Fibroblast of lung (primary cell): ENCODE measurements around the gene MGAT3. TPM values are rescaled to one million over a fixed set of nuclear protein-coding genes. Genes with fewer than 3 reads are reported as not detected.

Experiments used
- DNase-seq, 2 donors: peaks; one replicate each; pipeline versions ENCODE4 v3.0.0 to v3.0.0-alpha.2; 2010; ENCODE audit warnings: low read depth in 2 of 2
- H2AFZ ChIP-seq: 2 replicates; pipeline ENCODE4 v1.5.1; 2012; ENCODE audit warnings: low read length, control low read depth, inconsistent platforms
- H3K27ac ChIP-seq: 2 replicates; pipeline ENCODE4 v1.5.1; 2011; ENCODE audit warnings: low read length, control low read depth; ENCODE audit not compliant: insufficient read depth
- H3K27me3 ChIP-seq: 2 replicates; pipeline ENCODE4 v1.5.1; 2011; ENCODE audit warnings: mild to moderate bottlenecking, low read length; ENCODE audit not compliant: control insufficient read depth, insufficient read depth
- H3K36me3 ChIP-seq: 2 replicates; pipeline ENCODE4 v1.5.1; 2011; ENCODE audit warnings: low read length; ENCODE audit not compliant: control insufficient read depth, insufficient read depth
- H3K4me1 ChIP-seq: 2 replicates; pipeline ENCODE4 v1.5.1; 2011; ENCODE audit warnings: low read length; ENCODE audit not compliant: control insufficient read depth, insufficient read depth; ENCODE audit errors: extremely low read depth
- H3K4me2 ChIP-seq: 2 replicates; pipeline ENCODE4 v1.5.1; 2011; ENCODE audit warnings: low read length, control low read depth; ENCODE audit not compliant: insufficient read depth; ENCODE audit errors: extremely low read depth
- H3K4me3 ChIP-seq, 4 experiments: fragments of 200-600 bp in 1 of 4; sonication (generic) in 1 of 4; replicated peaks in 1 of 4; 2 replicates each; pipeline ENCODE4 v1.5.1; 2011 to 2016; ENCODE audit warnings: low read length in 4 of 4, low read depth in 3 of 4, mild to moderate bottlenecking in 3 of 4, control low read depth in 2 of 4, inconsistent platforms in 1 of 4, mixed read lengths in 1 of 4; ENCODE audit not compliant: insufficient read depth in 1 of 4; ENCODE audit errors: control extremely low read depth in 1 of 4
- H3K79me2 ChIP-seq: 2 replicates; pipeline ENCODE4 v1.5.1; 2012; ENCODE audit warnings: mild to moderate bottlenecking, low read length, inconsistent platforms; ENCODE audit not compliant: control insufficient read depth, insufficient read depth
- H3K9ac ChIP-seq: 2 replicates; pipeline ENCODE4 v1.5.1; 2011; ENCODE audit warnings: mild to moderate bottlenecking, low read length, control low read depth; ENCODE audit not compliant: insufficient read depth
- H3K9me3 ChIP-seq: 2 replicates; pipeline ENCODE4 v1.5.1; 2012; ENCODE audit warnings: low read depth, low read length; ENCODE audit not compliant: control insufficient read depth, insufficient read depth
- H4K20me1 ChIP-seq: 2 replicates; pipeline ENCODE4 v1.5.1; 2011; ENCODE audit warnings: low read length; ENCODE audit not compliant: control insufficient read depth, insufficient read depth; ENCODE audit errors: extremely low read depth
- EZH2 ChIP-seq: IDR thresholded peaks from 2 replicates; pipeline ENCODE4 v1.5.1; 2012; ENCODE audit warnings: low read length, control low read depth, mild to moderate bottlenecking; ENCODE audit errors: missing control alignments
- polyA plus RNA-seq, 2 donors: library from polyadenylated mRNA; depleted of rRNA in 1 of 2; stranded (reverse) in 1 of 2; unstranded in 1 of 2; fragments of >200 nt; gene quantifications; 2 replicates each; pipeline ENCODE4 v1.2.1, GENCODE V29; 2011 to 2012; ENCODE audit warnings: missing spikeins in 1 of 2
- total RNA-seq: library from RNA; depleted of rRNA; stranded (reverse); fragments of >200 nt; gene quantifications from 2 replicates; pipeline ENCODE4 v1.2.1, GENCODE V29; 2014
- TF ChIP-seq, protein P1 (sequence below), 2 donors: IDR thresholded peaks in 1 of 2; conservative IDR thresholded peaks in 1 of 2; 1 replicate in 1 of 2; 2 replicates in 1 of 2; pipeline ENCODE4 v1.5.1; 2011 to 2012; ENCODE audit warnings: low read length in 2 of 2, control low read depth in 1 of 2, inconsistent platforms in 1 of 2, low read depth in 1 of 2, mild to moderate bottlenecking in 1 of 2

The MGAT3 gene
- total and polyA plus RNA-seq, 2 donors (not counting 1 experiment from before 2014, with no cell fraction given), result 0.09 TPM; not detected in 1

DNA sequence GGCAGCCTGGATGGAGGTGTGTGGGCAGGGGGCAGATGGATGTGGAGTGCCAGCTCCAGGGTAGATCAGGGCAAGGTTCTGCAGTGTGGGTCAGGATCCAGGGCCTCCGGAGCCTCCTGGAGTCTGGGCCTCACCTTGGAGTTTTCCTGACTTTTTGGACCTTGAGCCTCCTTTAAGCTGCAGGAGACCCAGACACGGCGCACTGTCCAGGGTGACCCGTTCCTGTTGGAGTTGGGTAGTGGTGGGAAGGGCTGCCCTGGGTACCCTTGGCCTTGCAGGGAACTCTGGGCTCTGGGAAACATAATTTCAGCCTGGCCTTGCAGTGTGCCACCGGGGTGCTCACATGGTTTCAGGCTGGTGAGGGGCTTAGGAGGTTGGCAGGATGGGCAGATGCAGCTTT lies 17.0 kb downstream of the MGAT3 start:
- Histone ChIP-seq H3K9ac (no peak overlapping the region), H3K4me2 (no peak overlapping the region), H3K4me3 (no peak overlapping the region), H2AFZ (no peak overlapping the region), H3K4me1 (peaks cover 3% of the 10 kb centered on the region), H3K9me3 (no peaks in the 10 kb centered on the region), H3K27ac (no peak overlapping the region), H3K27me3 (no peaks in the 10 kb centered on the region), H3K36me3 (no peaks in the 10 kb centered on the region), H3K79me2 (no peaks in the 10 kb centered on the region), H4K20me1 (no peaks in the 10 kb centered on the region)
- TF ChIP-seq EZH2, result no peak
- TF ChIP-seq, protein P1, sequence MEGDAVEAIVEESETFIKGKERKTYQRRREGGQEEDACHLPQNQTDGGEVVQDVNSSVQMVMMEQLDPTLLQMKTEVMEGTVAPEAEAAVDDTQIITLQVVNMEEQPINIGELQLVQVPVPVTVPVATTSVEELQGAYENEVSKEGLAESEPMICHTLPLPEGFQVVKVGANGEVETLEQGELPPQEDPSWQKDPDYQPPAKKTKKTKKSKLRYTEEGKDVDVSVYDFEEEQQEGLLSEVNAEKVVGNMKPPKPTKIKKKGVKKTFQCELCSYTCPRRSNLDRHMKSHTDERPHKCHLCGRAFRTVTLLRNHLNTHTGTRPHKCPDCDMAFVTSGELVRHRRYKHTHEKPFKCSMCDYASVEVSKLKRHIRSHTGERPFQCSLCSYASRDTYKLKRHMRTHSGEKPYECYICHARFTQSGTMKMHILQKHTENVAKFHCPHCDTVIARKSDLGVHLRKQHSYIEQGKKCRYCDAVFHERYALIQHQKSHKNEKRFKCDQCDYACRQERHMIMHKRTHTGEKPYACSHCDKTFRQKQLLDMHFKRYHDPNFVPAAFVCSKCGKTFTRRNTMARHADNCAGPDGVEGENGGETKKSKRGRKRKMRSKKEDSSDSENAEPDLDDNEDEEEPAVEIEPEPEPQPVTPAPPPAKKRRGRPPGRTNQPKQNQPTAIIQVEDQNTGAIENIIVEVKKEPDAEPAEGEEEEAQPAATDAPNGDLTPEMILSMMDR (conservative IDR thresholded peaks at IDR 0.05 in 1 of 2, IDR thresholded peaks at IDR 0.05 in 1 of 2; ENCODE audit: low read depth in 1 of 2, low read length in 2 of 2), result no peak
- DNase-seq, result no peak

DNA sequence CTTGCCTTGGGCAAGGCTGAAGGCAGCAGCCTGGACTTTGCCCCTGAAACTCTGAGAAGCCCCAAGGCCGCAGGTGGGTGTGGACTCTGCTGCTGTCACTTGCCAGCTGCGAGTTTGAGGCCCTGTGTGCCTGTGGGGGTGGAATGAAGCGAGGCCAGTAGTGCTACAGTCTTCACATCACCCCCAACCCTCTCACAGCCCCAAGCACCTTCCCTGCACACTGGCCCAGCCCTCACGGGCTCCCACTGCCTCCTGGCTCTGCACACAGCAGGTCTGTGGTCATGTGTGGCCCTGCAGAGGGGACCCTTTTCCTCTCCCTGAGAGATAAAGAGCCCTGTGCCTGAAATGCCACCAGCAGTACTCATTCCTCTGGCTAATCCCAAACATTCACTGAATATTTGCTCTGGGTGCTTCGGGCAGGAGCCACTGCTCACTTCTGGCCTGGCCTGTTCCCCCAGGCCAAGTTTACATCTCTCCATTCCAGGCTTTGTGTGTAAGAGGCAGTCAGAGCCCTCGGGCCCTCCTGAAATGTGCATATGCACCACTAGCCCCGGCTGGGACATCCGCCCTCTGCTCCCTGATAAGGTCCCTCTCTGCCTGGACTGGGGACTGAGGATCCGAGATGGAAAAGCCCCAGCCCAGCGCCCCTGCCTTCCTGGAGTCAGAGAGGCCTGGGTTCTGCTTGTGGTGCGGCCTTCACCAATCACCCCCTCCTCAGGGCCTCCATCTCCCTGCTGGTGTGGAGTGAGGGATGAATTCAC lies 17.7 kb downstream of the MGAT3 start:
- Histone ChIP-seq H3K79me2 (no peaks in the 10 kb centered on the region), H3K9ac (no peak overlapping the region), H4K20me1 (no peaks in the 10 kb centered on the region), H2AFZ (no peak overlapping the region), H3K4me1 (peaks cover 3% of the 10 kb centered on the region), H3K36me3 (no peaks in the 10 kb centered on the region), H3K4me2 (no peak overlapping the region), H3K27ac (no peak overlapping the region), H3K27me3 (no peaks in the 10 kb centered on the region), H3K9me3 (no peaks in the 10 kb centered on the region), H3K4me3 (no peak overlapping the region)
- DNase-seq, result no peak
- TF ChIP-seq, protein P1 (conservative IDR thresholded peaks at IDR 0.05 in 1 of 2, IDR thresholded peaks at IDR 0.05 in 1 of 2; ENCODE audit: low read depth in 1 of 2, low read length in 2 of 2), result no peak
- TF ChIP-seq EZH2, result no peak

DNA sequence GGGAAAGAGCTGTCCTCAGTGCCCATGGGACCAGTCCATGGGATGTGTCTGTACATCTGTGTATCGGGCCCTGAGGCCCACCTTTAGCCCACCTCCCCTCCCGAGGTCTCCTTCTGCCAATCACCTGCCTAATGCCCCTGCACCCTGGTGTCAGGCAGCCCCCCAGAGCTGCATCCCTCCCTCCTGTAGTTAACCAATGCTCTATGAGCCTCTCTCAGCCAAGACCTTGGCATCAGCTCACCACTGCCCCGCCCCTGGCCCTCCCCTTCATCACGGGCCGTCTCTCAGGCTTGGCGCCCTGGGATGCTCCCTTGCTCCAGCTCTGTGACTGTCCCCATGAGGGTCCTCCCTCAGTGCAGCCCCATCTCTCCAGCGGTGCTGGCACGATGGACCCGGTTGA lies 18.5 kb downstream of the MGAT3 start:
- Histone ChIP-seq H4K20me1 (no peaks in the 10 kb centered on the region), H3K4me1 (peaks cover 3% of the 10 kb centered on the region), H2AFZ (no peak overlapping the region), H3K9me3 (no peaks in the 10 kb centered on the region), H3K79me2 (no peaks in the 10 kb centered on the region), H3K27me3 (no peaks in the 10 kb centered on the region), H3K36me3 (no peaks in the 10 kb centered on the region), H3K4me3 (no peak overlapping the region), H3K27ac (no peak overlapping the region), H3K9ac (no peak overlapping the region), H3K4me2 (no peak overlapping the region)
- no peak for DNase-seq
- TF ChIP-seq EZH2, result no peak
- TF ChIP-seq, protein P1 (conservative IDR thresholded peaks at IDR 0.05 in 1 of 2, IDR thresholded peaks at IDR 0.05 in 1 of 2; ENCODE audit: low read depth in 1 of 2, low read length in 2 of 2), result no peak
